ENCODE data around the gene ZCCHC17.

ZCCHC17 gene

DNA sequence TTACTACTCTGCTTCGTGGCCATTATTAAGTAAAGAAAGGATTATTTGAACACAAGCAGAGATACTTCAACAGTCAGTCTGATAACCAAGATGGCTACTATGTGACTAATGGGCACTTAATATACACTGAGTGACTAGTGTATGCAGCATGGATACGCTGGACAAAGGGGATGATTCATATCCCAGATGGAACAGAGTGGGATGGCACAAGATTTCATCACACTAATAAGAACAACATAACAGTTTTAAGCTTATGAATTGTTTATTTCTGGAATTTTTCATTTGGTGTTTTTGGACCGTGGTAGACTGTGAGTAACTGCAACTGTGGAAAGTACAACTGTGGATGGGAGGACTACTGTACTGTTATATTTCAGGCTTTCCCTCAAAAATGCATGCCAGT is 9.4 kb downstream of the ZCCHC17 start:
- no peak for DNase-seq (ENCODE audit: low read depth)

DNA sequence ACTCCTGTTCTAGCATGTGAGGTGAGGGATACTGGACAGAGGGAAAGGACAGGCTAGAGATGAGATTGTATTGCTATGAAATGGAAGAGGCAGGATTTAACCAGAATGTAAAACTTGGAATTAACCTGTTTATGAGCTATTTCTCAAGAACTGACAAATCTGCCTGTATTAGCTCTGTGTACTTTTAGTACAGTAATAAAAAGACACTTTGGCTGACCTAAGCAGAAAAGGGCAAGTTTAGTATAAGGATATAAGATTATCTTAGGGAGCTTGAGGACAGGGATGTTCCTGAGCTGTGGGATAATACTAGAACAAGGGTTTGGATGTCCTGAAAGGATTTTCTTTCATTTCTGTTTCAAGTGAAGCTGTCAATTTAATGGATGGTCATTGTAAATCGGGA is 11.2 kb downstream of the ZCCHC17 start:
- DNase-seq (ENCODE audit: low read depth) = no peak

DNA sequence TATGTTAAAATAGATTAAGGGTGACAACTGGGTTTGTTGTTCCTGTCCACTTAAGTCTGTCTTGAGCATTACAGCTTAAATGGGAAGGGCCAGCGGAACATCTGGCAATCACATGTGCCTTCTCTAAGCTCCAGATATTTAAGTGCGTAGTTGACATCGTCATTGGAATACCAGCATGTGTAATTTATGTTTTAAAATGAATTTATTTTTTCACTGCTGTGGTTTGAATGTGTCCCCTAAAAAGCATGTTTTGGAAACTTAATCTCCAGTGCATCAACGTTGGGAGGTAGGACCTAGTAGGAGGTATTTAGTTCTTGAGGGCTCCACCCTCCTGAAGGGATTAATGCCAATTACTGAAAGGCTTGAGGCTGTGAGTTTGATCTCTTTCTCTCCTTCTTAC is 13.4 kb downstream of the ZCCHC17 start:
- no peak for DNase-seq (ENCODE audit: low read depth)

GRCh38 chr1:31315902-31316301 is 19.1 kb downstream of the ZCCHC17 start:
- DNase-seq (ENCODE audit: low read depth) = no peak

DNA sequence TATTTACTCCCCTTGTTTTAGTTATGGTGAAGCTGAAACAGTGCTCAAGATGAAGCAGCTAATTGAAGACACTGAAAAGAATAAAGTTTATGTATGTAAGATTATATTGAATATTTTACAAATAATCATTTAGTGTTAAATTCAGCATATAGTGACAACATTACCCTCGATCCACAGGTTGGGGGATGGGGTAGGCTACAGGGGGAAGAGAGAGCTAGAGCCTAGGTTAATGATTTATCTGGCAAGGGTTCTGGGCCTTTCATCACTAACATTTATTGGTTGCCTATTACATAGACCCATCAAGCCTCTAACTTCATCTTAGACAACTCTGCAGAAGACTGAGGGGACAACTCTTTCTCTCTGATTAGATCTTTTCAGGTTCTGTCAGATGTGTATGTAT is 21.3 kb downstream of the ZCCHC17 start:
- no peak for DNase-seq (ENCODE audit: low read depth)

GRCh38 chr1:31324093-31324492 is 27.3 kb downstream of the ZCCHC17 start:
- no peak for DNase-seq (ENCODE audit: low read depth)

- no peak for DNase-seq (ENCODE audit: low read depth)
Observed at GRCh38 chr1:31324992-31325391, 28.2 kb downstream of the ZCCHC17 start.

DNA sequence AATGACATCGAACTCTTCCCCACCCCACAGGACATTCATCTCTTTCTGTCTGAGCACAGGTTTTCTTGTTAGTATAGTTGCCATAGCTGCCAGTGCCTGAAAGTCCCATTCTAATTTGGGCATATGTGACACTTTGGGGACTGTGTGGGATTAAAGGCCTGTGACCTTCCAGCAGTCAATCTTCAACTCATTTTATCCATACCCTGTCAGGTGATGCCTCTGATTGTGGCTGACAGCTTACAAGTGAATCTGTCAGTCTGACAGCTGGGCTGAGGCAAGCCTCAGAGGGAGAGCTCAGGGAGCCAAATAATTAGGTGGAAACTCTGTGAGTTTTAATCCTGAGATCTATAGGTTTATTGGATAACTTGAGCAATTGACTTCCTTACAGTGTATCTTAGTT is 29.6 kb downstream of the ZCCHC17 start:
- DNase-seq (ENCODE audit: low read depth) = no peak

- no peak for DNase-seq (ENCODE audit: low read depth)
Observed at GRCh38 chr1:31327381-31327780, 30.5 kb downstream of the ZCCHC17 start.

DNA sequence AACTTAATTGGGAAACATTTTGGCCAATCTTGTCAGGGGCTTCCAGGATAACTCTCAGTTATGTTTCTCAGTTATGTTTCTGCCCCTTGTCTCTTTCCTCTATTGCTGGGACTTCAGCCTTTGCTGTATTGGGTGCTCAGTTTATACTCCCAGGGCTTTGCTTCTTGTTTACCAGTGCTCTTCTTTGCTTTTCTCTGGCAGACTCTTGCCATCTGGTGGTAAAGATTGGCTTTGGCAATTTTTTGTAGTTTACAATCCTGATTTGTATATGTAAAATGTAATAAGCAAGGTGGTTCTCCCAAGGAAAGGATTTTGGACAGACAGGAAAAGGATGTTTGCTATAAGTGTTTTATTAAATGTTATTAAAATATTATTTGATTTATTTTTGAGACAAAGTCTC is 38.2 kb downstream of the ZCCHC17 start:
- DNase-seq (ENCODE audit: low read depth) = no peak

DNA sequence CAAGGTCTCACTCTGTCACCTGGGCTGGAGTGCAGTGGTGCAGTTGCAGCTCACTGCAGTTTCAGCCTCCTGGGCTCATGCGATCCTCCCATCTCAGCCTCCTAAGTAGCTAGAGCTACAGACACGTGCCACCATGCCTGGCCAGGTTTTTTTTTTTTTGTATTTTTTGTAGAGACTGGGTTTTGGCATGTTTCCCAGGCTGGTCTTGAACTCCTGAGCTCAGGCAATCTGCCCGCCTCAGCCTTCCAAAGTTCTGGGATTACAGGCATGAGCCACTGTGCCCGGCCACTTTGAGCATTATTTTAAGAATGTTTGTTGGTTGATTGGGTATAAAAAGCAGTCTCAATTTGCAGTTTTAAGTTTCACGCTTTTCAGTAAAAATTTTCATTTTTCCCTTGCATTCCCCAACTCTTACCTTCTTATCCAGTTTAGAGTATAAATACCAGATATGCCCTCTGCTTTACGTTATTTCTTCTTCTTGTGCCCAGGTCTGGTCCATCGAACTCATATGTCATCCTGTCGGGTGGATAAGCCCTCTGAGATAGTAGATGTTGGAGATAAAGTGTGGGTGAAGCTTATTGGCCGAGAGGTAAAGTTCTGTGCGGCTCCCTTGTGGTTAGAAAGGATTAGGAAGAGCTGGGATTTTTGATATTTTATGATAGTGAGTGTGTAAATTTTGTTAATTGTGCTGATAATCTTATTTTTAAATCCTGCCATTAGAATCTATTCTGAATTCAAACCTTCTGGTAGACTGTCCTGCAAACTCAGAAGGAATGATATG is 40.0 kb downstream of the ZCCHC17 start:
- no peak for DNase-seq (ENCODE audit: low read depth)

- DNase-seq (ENCODE audit: low read depth) = no peak
Observed at GRCh38 chr1:31344503-31344902, 47.7 kb downstream of the ZCCHC17 start.

DNA sequence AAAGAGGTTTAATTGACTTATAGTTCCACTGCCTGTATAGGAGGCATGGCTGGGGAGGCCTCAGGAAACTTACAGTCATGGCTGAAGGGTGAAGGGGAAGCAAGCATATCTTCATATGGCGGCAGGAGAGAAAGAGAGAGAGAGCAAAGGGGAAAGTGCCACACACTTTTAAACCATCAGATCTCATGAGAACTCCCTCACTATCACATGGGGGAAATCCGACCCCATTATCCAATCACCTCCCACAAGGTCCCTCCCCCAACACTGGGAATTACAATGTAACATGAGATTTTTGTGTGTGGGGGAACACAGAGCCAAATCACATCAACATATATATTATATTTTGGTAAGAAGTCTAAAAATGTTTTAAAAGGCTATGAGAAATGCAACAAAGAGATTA is 48.8 kb downstream of the ZCCHC17 start:
- DNase-seq (ENCODE audit: low read depth) = no peak

- DNase-seq (ENCODE audit: low read depth) = no peak
Observed at GRCh38 chr1:31346785-31347184, 50.0 kb downstream of the ZCCHC17 start.

GRCh38 chr1:31348449-31348848 is 51.6 kb downstream of the ZCCHC17 start:
- no peak for DNase-seq (ENCODE audit: low read depth)

GRCh38 chr1:31354283-31354682 is 57.5 kb downstream of the ZCCHC17 start:
- no peak for DNase-seq (ENCODE audit: low read depth)

GRCh38 chr1:31356427-31356826 is 59.6 kb downstream of the ZCCHC17 start:
- DNase-seq (ENCODE audit: low read depth) = no peak

DNA sequence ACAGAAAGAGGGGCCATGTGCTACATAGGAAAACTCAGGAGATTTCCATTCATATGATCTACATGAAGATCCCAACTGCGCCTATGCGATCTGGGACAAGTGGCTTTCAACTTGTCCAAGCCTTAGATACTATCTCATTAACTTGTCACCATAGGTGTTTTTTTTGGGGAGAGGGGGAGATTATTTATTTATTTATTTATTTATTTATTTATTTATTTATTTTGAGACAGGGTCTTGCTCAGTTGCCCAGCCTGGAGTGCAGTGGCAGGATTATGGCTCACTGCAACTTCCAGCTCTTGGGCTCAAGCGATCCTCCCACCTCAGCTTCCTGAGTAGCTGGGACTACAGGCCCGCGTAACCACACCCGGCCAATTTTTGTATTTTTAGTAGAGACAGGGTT is 64.8 kb downstream of the ZCCHC17 start:
- DNase-seq (ENCODE audit: low read depth) = no peak

DNA sequence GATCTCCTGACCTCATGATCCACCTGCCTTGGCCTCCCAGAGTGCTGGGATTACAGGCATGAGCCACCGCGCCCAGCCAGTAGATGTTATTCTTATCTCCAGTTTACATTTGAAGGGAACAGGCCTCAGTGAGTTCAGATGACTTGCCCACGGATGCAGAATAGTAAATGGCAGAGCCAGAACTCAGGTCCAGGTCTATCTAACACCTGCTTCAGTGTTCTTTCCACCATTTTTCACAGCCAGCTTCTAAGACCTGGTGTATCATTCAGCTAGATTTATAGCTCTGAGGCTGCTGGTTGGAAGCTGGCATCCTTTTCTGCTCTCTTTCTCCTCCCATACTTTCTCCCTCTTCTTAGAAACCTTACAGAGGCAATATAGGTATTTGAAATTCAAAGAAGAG is 65.2 kb downstream of the ZCCHC17 start:
- DNase-seq (ENCODE audit: low read depth) = no peak

DNA sequence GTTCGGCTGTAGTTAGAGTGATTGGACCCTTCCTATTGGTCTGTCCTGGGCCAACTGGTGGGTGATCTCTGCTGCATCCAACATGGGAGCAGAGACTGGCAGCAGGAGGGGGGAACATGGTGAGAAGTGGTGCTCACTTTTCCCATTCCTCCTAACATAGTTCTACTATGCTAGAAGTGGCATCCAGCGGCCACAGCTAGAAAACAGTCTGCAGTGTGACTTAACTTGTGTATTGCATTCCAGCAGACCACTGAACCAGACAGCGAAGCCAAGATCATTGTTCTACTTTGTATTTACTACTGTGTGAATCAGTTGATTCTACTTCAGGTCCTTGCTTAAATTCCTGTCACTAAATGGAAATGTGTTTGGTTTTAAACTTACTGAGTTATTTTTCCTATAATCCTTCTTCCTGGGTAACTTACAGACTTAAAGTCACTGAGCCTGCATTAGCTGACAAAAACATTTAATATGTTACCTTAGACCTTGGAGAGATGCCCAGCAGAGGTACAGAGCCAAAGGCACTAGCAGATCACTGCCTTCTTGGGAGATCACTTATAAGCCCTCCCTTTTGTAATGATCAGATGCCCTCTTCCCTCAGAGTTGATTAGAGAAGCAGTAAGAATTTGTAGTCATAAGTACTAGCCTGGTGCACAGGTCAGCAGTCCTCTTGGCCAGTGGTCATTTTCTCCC is 67.9 kb downstream of the ZCCHC17 start:
- DNase-seq (ENCODE audit: low read depth) = no peak

DNA sequence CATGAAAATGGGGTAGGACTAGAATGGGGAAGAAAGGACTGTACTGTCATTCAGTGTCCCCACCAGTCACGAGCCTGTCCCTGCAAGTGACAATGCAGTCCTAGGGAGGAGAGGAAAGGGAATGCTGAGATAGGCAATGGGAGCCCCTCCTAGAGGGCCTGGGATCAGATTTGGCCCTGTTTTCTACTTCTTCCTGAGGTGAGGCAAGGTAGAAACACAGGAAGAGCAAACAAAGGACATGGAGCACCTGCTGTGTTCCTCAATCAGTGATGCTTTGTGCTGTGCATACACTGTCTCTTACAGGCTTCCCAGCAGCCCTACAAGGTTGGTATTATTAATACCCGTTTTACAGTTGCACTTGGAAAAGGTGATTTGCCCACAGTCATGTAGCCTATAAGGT is 70.0 kb downstream of the ZCCHC17 start:
- DNase-seq (ENCODE audit: low read depth) = no peak

DNA sequence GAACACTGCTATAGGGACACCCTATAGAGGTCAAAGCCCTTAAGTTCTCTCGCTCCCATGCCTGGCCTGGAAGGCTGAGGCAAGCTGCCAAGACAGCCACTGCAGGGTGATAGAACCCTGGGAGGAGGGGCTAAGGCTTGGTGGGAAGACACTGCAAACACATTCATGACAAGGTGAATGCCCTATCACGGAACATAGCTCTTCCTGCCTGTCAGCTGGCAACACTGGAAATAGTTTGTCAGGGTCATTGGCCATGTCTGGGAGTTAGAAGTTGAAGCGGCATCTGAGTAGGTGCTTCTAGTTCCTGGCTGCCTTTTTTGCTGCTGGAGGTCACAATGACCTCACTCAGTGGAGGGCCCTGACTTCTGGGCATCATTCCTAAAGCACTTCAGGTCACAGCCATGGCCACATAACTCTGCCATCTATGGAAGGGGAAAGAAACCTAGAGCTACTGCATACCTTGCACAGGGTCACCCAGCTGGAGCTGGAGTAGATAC is 71.8 kb downstream of the ZCCHC17 start:
- DNase-seq (ENCODE audit: low read depth) = peak; percentile 2

DNA sequence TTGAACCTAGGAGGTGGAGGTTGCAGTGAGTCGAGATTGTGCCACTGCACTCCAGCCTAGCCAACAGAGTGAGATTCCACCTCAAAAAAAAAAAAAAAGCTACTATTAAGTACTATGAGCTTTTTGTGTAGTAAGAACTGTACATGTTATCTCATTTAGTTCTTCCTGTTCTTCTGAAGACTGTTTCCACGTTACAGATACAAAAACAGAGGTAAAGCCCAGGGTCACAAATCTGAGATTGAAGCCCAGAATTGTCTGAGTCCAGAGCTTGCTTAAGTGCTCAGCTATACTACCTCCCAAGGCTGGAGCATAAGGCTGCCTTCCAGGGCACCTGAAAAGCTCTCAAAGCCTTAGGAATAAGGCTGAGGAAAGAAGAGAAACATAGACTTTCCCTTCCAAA is 73.2 kb downstream of the ZCCHC17 start:
- no peak for DNase-seq (ENCODE audit: low read depth)

DNA sequence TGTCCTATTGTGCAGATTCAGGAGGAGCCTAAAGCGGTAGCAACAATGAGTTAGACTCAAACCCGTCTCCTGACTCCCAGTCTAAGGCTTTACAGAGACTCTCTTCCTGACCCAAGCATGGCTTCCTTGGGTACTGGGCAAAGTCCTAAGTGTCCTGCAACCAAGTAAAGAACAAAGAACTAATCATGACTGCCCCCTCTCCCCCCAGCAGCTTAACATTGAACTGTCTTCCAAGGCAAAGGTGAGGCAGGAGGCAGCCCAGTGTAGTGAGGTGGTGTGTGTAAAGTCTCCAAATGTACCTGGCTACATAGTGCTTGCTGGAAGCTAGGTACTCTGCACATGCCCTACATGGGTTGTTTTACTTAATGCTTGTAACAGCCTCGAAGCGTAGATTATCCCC is 73.7 kb downstream of the ZCCHC17 start:
- no peak for DNase-seq (ENCODE audit: low read depth)

Measured in CMK (cell line).